ENCODE measurements around the gene FUT3.
"Not testable (repeated sequence)": the region's sequence is repeated elsewhere in the genome, so short reads cannot be mapped to it uniquely, and the experiment has no call there.

Gene FUT3

GRCh38 chr19:5881543-5882299, 30.5 kb upstream of the FUT3 start:
- DNase-seq, result no peak

- no peak for DNase-seq
These were observed 29.4 kb upstream of the FUT3 start for GRCh38 chr19:5880604-5881078.

GRCh38 chr19:5880196-5880595, 28.9 kb upstream of the FUT3 start:
- DNase-seq, result no peak

- no peak for DNase-seq
These were observed 26.6 kb upstream of the FUT3 start for GRCh38 chr19:5877882-5878281.

GRCh38 chr19:5877427-5877826, 26.2 kb upstream of the FUT3 start:
- DNase-seq, result no peak

GRCh38 chr19:5874496-5874895, 23.2 kb upstream of the FUT3 start:
- DNase-seq, result not testable (repeated sequence)

GRCh38 chr19:5873617-5874199, 22.5 kb upstream of the FUT3 start:
- no peak for DNase-seq

- no peak for DNase-seq
These were observed 19.7 kb upstream of the FUT3 start for GRCh38 chr19:5870986-5871394.

- DNase-seq, result no peak
These were observed 16.2 kb upstream of the FUT3 start for GRCh38 chr19:5867201-5868136.

- DNase-seq, result no peak
These were observed 14.5 kb upstream of the FUT3 start for GRCh38 chr19:5865772-5866171.

- DNase-seq, result no peak
These were observed 13.7 kb upstream of the FUT3 start for GRCh38 chr19:5864725-5865486.

- no peak for DNase-seq
These were observed 12.9 kb upstream of the FUT3 start for GRCh38 chr19:5864013-5864720.

GRCh38 chr19:5863030-5863665, 11.9 kb upstream of the FUT3 start:
- no peak for DNase-seq

- no peak for DNase-seq
These were observed 6.2 kb upstream of the FUT3 start for GRCh38 chr19:5857203-5858081.

GRCh38 chr19:5855151-5855550, 3.9 kb upstream of the FUT3 start:
- DNase-seq, result not testable (repeated sequence)

GRCh38 chr19:5854121-5854520, 2.9 kb upstream of the FUT3 start:
- DNase-seq, result not testable (repeated sequence)

- DNase-seq, result no peak
These were observed 431 bp downstream of the FUT3 start for GRCh38 chr19:5850743-5851293.

- no peak for DNase-seq
These were observed 1.1 kb downstream of the FUT3 start for GRCh38 chr19:5850189-5850588.

GRCh38 chr19:5848621-5849020, 2.6 kb downstream of the FUT3 start:
- DNase-seq, result not testable (repeated sequence)

GRCh38 chr19:5847846-5848245, 3.4 kb downstream of the FUT3 start:
- not testable (repeated sequence) for DNase-seq

Measured in activated CD4-positive, alpha-beta T cell treated with anti-CD3 and anti-CD28 coated beads, Interleukin-2, amount 50 U/mL, for 48 hours (primary cell).